ENCODE data around the gene NPBWR2.
"Not testable (repeated sequence)": the region's sequence is repeated elsewhere in the genome, so short reads cannot be mapped to it uniquely, and the experiment has no call there.

NPBWR2 gene

DNA sequence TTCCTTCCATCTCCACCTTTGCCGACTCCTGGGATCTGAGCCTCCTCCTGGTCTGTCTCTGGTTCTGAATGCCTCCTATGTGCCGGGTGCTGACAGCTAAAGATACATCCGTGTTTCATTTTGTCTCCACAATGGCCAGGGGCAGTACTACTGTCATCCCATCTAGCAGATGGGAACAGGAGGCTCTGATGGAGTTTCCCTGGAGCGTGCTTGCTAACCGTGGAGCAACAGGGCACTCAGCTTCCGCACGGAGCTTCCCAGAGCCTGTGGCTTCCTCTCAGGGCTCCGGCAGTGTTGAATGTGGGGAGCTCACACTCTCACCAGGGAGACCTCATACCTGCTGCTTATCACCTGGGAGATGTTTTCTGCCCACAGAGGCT is 11.9 kb upstream of the NPBWR2 start:
- no peak for DNase-seq (ENCODE audit: low read depth, low spot score)

DNA sequence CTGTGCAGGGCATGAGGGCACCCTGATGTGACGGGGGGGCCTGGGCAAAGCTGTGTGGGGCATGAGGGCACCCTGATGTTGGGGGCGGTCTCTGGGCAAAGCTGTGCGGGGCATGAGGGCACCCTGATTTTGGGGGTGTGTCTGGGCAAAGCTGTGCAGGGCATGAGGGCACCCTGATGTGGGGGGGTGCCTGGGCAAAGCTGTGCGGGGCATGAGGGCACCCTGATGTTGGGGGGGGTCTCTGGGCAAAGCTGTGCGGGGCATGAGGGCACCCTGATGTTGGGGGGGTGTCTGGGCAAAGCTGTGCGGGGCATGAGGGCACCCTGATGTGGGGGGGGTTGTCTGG is 10.0 kb upstream of the NPBWR2 start:
- DNase-seq (ENCODE audit: low read depth, low spot score): not testable (repeated sequence)

DNA sequence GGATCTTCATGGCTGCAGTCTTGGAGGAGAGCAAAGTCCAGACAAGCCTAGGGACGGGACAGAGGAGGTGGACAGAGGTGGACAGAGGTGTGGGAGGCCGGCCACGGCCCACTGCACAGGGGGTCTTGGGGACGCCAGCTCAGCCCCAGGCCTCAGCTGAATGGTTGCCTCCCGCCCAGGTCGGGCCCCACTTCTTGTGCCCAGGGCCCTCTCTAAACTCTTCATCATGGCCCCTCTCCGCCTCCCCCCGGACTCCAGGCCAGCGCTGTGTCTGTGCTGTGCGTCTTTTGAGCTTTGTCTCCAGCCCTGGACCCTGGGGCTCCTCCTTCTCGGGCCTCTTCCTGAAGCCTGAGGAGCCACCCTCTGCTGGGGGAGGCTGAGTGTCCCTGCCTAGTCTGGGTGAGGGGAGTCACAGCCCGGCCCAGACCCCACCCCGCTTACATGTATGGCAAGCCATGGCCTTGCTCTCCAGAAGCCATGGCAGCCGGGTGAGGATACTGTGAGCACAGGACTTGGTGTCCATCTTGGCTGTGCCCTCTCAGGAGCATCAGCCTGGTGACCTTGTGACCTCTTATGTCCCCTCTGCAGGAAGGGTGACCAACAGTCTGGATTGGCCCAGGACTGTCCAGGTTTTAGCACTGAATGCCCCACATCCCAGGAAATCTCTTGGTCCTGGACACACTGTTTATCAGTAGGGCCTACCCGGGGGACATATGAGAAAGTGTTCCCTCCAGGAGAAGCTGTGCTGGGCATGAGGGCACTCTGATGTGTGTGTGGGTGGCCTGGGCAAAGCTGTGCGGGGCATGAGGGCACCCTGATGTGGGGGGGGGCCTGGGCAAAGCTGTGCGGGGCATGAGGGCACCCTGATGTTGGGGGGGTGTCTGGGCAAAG is 9.4 kb upstream of the NPBWR2 start:
- no peak for DNase-seq (ENCODE audit: low read depth, low spot score)

- DNase-seq (ENCODE audit: low read depth, low spot score): no peak
Observed at GRCh38 chr20:64116016-64116415, 8.7 kb upstream of the NPBWR2 start.

DNA sequence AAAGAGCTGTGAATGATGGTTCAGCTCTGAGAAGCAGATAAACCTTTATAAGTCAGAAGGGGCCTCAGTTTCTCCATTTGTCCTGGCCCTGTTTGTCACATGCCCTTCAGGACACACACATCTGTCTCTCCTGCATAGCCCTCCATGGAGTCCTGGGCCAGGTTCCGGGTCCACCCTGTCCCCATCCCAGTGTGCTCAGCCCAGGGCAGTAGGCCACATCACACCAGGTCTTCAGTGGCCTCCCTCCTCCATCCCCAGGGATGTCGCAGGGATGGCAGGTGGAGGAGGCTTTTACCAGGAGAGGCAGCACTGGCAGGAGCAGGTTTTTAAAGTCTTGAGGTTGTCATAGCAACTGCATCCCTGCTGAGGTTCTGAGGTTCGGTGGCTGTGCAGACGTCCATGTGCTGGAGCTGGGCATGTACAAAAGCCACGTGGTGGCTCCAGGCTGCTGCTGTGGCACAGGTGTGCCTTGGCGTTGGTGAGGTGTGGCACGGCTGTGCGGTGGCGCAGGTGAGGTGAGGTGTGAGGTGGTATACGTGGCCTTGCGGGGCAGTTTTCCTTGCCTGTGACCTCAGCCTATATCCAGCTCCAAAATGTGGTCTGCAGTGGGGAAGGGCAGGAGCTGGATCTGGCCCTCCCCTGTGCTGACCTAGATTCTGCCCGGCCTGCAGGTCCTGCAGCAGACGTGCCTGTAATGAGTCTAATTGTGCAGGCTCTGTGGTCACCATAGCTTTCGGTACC is 8.0 kb upstream of the NPBWR2 start:
- no peak for DNase-seq (ENCODE audit: low read depth, low spot score)

- no peak for DNase-seq (ENCODE audit: low read depth, low spot score)
Observed at GRCh38 chr20:64114356-64114971, 7.1 kb upstream of the NPBWR2 start.

DNA sequence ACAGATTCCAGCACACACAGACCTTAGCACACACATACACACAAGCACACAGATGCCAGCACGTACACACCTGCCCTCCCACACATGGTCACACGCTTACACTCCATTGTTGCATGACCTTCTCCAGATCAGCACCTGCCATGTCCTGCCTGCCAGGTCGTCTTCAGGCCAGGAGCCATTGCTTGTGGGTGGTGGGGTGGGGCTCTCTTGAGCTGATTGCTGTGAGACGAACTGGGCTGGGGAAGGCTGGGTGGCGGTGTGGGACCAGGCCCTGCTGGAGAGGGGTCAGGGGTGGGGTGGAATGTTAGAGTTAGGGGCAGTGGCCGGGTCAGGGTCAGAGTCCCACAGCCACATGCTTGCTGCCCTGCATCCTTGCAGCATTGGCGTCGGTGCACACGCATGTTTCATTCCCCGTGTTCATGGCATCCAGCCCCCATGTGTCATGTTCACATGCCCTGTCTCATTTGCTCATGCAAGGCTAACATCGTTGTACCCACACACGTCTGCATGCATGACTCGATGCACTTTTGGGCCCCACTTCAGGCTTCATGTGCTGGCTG is 6.5 kb upstream of the NPBWR2 start:
- DNase-seq (ENCODE audit: low read depth, low spot score): no peak

DNA sequence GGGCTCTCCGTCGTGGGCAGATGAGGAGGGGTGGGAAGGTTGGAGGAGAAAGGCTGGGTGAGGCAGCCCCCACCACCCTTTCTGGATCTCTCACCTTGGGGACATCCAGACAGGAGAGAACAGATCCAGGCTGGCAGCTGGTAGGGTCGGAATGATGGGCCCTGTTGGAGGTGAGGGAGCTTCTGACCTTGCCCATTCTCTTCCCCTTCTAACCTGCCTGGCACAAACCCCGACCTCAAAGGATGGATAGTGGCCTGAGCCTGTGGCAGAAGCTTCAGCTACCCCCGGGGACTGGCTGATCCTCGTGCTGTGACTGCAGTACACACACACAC is 6.0 kb upstream of the NPBWR2 start:
- DNase-seq (ENCODE audit: low read depth, low spot score): no peak

DNA sequence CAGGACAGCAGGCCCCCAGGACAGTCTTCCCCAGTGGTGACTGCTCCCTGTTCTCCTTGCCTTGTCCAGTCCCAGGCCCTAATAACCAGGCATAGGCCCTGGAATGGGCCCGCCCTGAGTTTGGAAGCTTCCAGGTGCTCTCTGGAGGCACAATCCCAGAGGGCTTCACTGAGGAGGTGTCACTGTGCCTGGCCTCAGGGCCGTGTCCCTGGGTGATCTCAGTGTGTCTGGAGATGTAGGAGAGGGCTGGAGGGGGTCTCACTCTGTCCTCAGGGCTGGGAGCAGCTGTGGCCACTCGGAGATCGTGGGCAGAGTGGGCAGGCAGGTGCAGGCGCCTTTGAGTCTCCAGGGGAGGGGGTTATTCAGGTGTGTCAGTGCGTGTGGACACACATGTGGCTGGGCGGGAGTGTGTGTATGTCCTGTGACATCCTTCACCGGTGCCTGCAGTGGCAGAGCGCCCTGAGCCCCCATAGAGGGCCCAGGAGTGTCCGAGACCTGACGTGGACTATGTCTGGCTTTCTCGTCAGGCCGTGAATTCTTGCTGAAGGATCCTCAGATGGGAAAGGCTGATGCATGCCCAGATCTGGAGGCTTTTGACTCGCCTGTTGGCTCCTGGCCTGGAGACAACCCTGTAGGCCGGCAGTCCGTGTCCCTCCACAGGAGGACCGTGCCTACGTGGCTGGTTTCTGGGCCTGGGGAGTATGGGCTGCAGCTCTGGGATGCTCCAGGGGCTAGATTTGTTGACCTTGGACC is 5.5 kb upstream of the NPBWR2 start:
- no peak for DNase-seq (ENCODE audit: low read depth, low spot score)

- no peak for DNase-seq (ENCODE audit: low read depth, low spot score)
Observed at GRCh38 chr20:64111841-64112641, 4.7 kb upstream of the NPBWR2 start.

- no peak for DNase-seq (ENCODE audit: low read depth, low spot score)
Observed at GRCh38 chr20:64110411-64111068, 3.2 kb upstream of the NPBWR2 start.

DNA sequence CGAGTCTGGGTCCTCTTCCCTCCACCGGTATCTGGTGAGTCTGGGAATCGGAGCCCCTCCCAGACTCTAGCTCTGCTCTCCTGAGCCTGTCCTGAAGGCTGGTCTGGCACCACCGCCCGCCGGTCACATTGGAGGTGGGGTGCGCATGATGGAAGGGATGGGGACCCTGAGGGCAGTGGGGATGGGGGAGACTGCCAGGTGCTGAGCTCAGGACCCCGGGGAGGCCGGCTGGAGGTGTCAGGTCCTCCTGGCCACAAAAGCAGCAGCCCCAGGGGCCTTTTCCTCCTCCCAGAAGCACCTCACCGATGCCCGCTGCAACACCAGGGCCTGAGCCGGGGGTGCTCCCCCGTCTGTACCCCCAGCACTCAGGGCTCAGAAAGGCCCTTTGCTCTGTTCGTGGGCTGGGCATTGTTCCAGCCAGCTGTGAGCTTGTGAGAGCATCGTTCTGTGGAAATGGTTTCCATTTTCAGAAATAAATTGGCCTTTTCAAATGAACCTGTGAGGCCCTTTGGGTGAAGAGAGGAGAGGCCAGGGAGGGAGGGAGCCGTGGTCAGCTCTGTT is 2.5 kb upstream of the NPBWR2 start:
- DNase-seq (ENCODE audit: low read depth, low spot score): no peak

DNA sequence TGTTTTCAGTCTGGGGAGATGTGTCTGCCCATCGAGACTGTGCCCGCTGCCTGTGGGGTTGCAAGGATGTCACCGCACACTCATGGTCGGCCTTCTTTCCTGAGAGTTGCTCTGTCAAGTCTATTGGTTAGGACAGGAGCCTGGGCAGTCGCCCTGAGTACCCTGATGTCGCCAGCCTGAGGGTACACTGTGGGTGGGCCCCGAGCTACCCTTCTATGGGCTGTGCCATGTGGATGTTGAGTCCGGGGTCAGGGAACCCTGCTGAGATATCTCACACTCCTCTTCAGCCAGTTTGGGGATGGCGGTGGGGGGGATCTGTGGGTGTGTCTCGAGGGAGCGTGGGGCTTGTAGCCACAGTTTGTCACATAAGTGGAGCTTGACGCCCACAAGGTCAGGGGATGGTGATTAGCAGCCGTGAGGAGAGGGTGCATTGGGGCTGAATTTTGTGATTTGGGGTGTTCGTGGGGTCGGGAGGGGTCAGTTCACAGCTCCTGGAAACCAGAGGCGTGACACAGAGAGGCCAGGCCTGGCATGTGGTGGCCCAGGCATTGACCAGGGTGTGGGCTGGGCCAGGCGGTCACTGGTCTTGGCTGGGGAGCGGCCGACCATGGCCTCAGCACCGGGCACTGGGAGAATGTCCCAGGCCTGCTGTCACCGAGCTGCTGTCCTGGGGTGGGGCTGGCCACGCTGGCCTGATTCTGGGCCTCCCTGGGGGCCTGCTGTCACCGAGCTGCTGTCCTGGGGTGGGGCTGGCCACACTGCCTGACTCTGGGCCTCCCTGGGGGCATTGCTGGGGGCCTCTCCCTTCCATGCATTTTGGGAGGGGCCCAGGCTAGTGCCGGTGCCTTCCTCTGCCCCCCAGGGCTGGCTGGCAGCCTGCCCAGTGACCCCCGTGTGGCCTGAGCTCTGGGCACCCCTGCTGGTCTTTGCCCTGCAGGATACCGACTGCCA is 1.6 kb upstream of the NPBWR2 start:
- no peak for DNase-seq (ENCODE audit: low read depth, low spot score)

- no peak for DNase-seq (ENCODE audit: low read depth, low spot score)
Observed at GRCh38 chr20:64107736-64108457, 532 bp upstream of the NPBWR2 start.

GRCh38 chr20:64106435-64106961 is 867 bp downstream of the NPBWR2 start:
- no peak for DNase-seq (ENCODE audit: low read depth, low spot score)

DNA sequence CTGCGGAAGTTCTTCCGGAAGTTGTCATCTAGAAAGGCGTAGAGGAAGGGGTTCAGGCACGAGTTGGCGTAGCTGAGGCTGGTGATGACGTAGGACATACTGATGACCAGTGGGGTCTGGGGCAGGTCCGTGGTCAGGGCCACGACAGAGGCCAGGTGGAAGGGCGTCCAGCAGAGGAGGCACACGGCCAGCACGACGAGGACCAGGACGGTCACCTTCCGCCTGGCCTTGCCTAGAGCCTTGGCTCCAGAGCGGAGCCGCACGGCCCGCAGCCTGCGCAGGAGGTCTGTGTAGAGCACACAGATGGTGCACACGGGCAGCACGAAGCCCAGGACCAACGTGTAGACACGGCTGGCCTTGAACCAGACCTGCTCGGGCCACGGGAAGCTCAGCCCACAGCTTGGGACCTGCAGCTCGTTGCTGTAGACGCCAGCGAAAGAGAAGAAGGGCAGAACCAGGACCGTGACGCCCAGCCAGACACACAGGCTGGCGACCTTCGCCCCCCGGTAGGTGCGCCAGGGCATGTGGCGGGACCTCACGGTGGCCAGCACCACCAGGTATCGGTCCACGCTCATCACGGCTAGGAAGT is 1.4 kb downstream of the NPBWR2 start:
- no peak for DNase-seq (ENCODE audit: low read depth, low spot score)

- DNase-seq (ENCODE audit: low read depth, low spot score): no peak
Observed at GRCh38 chr20:64104667-64105451, 2.5 kb downstream of the NPBWR2 start.

Measured in activated CD4-positive, CD25-positive, alpha-beta regulatory T cell treated with anti-CD3 and anti-CD28 coated beads, Interleukin-2, amount 50 U/mL, for 16 hours (primary cell).